Hepatocyte (in vitro differentiated cells): Measurements from ENCODE around the gene CORO7. TPM values are rescaled to one million over a fixed set of nuclear protein-coding genes. Genes with fewer than 3 reads are reported as not detected.
A peak's percentile ranks its signal among the peaks of the same experiment; 100 is the strongest.

Experiments
- DNase-seq: peaks from one replicate; pipeline ENCODE4 v3.0.0-alpha.2; 2016; ENCODE audit warnings: low spot score
- H2AFZ ChIP-seq: fragments of 200-600 bp; sonication (generic); 2 replicates; pipeline ENCODE4 v1.6.0; 2016; ENCODE audit warnings: antibody characterized with exemption, mild to moderate bottlenecking
- H3K27ac ChIP-seq: fragments of 200-600 bp; sonication (generic); 2 replicates; pipeline ENCODE4 v1.5.1; 2016; ENCODE audit warnings: mild to moderate bottlenecking
- H3K27me3 ChIP-seq: fragments of 200-600 bp; sonication (generic); 2 replicates; pipeline ENCODE4 v1.6.1; 2016
- H3K36me3 ChIP-seq: fragments of 200-600 bp; sonication (generic); replicated peaks from 2 replicates; pipeline ENCODE4 v1.5.1; 2016; ENCODE audit warnings: low read depth; ENCODE audit not compliant: insufficient read depth
- H3K4me1 ChIP-seq: fragments of 200-600 bp; sonication (generic); 2 replicates; pipeline ENCODE4 v1.5.1; 2016; ENCODE audit warnings: mild to moderate bottlenecking, moderate library complexity; ENCODE audit not compliant: insufficient read depth
- H3K4me2 ChIP-seq: fragments of 200-600 bp; sonication (generic); 2 replicates; pipeline ENCODE4 v1.6.0; 2016
- H3K4me3 ChIP-seq: fragments of 200-600 bp; sonication (generic); 2 replicates; pipeline ENCODE4 v1.5.1; 2016; ENCODE audit warnings: mild to moderate bottlenecking
- H3K79me2 ChIP-seq: fragments of 200-600 bp; sonication (generic); 2 replicates; pipeline ENCODE4 v1.6.0; 2017; ENCODE audit warnings: mild to moderate bottlenecking
- H3K9me2 ChIP-seq: fragments of 200-600 bp; sonication (generic); replicated peaks from 2 replicates; pipeline ENCODE4 v1.6.0; 2017; ENCODE audit warnings: mild to moderate bottlenecking; ENCODE audit not compliant: insufficient read depth
- H3K9me3 ChIP-seq: fragments of 200-600 bp; sonication (generic); 2 replicates; pipeline ENCODE4 v1.5.1; 2016; ENCODE audit warnings: low read depth, mild to moderate bottlenecking
- H4K20me1 ChIP-seq: fragments of 200-600 bp; sonication (generic); 2 replicates; pipeline ENCODE4 v1.6.0; 2016; ENCODE audit warnings: mild to moderate bottlenecking; ENCODE audit not compliant: insufficient read depth, poor library complexity, severe bottlenecking
- EZH2 ChIP-seq: fragments of 200-600 bp; sonication (generic); IDR thresholded peaks from 2 replicates; pipeline ENCODE4 v1.6.1; 2016; ENCODE audit warnings: antibody characterized with exemption, mild to moderate bottlenecking, borderline replicate concordance
- EZH2phosphoT487 ChIP-seq: fragments of 200-600 bp; sonication (generic); IDR thresholded peaks from one replicate; pipeline ENCODE4 v1.6.1; 2018; ENCODE audit warnings: antibody characterized with exemption, mild to moderate bottlenecking, low read depth, moderate library complexity; ENCODE audit not compliant: unreplicated experiment, severe bottlenecking
- WGBS: methylation state at CpG from one replicate; pipeline ENCODE4 v1.1.6; 2016; ENCODE audit warnings: low lambda C conversion rate; ENCODE audit errors: missing lambda C conversion rate; 5-methylcytosine and 5-hydroxymethylcytosine counted together
- polyA plus RNA-seq: library from polyadenylated mRNA; unstranded; fragments of >200 nt; fragmentation: Nextera tagmentation; extraction: Ambion mirVana; gene quantifications from 2 replicates; pipeline ENCODE4 v1.2.1, GENCODE V29; 2016
- total RNA-seq: library from RNA; depleted of rRNA; stranded (reverse); fragments of >200 nt; gene quantifications from 2 replicates; pipeline ENCODE4 v1.2.3, GENCODE V29; 2014
- TF ChIP-seq, protein P1 (sequence below): fragments of 200-600 bp; sonication (generic); IDR thresholded peaks from 2 replicates; pipeline ENCODE4 v1.5.1; 2016; ENCODE audit warnings: antibody characterized with exemption, mild to moderate bottlenecking; ENCODE audit not compliant: poor library complexity

Gene CORO7
- total and polyA plus RNA-seq, 2 experiments from 2014 or later: 18.2 to 33.3 TPM

DNA sequence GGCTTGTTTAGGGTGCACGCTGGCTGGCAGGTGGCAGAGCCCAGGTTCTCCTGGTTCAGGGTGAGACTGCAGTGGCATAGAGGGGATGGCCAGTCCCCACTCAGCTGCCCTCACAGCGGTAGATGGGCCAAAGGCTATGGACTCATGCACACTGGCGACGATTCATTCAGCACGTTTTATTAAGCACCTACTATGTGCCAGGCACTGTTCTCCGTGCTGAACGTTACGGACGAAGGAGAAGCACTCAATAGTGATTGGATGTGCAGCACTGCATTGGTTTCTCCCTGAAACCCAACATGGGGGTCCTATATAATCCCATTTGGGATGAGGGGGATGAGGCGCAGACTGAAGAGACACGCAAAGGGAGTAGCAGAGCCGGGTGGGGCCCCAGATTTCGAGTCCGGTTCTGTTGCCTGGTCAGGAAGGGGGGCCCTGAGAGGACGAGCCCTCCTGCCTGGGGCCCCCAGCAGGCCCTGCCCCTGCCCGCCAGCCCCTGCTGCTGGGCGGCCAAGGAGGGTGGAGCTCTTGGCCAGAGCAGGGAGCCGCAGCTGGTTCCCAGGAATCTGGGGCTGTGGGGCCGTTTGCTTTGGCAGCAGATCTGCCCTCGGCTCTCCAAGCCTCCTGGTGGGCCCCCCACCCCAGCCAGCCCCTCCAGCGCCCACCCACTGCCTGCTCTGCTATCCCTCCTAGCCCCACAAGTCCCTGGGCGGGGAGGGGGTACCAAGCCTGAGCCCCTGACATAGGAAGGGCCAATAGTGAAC lies 91.7 kb downstream of the CORO7 start:
- Histone ChIP-seq H2AFZ (no peak overlapping the region), H3K9me3 (no peaks in the 10 kb centered on the region), H3K36me3 (no peaks in the 10 kb centered on the region), H3K27ac (peak overlapping the region; percentile 97), H3K4me3 (no peak overlapping the region), H3K27me3 (no peaks in the 10 kb centered on the region), H3K79me2 (peaks cover 98% of the 10 kb centered on the region), H3K9me2 (no peaks in the 10 kb centered on the region), H3K4me2 (peak overlapping the region; percentile 77), H3K4me1 (peaks cover 68% of the 10 kb centered on the region), H4K20me1 (peaks cover 68% of the 10 kb centered on the region)
- TF ChIP-seq EZH2phosphoT487 (no peak), EZH2 (no peak)
- TF ChIP-seq, protein P1, sequence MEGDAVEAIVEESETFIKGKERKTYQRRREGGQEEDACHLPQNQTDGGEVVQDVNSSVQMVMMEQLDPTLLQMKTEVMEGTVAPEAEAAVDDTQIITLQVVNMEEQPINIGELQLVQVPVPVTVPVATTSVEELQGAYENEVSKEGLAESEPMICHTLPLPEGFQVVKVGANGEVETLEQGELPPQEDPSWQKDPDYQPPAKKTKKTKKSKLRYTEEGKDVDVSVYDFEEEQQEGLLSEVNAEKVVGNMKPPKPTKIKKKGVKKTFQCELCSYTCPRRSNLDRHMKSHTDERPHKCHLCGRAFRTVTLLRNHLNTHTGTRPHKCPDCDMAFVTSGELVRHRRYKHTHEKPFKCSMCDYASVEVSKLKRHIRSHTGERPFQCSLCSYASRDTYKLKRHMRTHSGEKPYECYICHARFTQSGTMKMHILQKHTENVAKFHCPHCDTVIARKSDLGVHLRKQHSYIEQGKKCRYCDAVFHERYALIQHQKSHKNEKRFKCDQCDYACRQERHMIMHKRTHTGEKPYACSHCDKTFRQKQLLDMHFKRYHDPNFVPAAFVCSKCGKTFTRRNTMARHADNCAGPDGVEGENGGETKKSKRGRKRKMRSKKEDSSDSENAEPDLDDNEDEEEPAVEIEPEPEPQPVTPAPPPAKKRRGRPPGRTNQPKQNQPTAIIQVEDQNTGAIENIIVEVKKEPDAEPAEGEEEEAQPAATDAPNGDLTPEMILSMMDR: no peak
- no peak for DNase-seq
- WGBS: 84% methylated on average over 22 of the region's 22 CpGs

DNA sequence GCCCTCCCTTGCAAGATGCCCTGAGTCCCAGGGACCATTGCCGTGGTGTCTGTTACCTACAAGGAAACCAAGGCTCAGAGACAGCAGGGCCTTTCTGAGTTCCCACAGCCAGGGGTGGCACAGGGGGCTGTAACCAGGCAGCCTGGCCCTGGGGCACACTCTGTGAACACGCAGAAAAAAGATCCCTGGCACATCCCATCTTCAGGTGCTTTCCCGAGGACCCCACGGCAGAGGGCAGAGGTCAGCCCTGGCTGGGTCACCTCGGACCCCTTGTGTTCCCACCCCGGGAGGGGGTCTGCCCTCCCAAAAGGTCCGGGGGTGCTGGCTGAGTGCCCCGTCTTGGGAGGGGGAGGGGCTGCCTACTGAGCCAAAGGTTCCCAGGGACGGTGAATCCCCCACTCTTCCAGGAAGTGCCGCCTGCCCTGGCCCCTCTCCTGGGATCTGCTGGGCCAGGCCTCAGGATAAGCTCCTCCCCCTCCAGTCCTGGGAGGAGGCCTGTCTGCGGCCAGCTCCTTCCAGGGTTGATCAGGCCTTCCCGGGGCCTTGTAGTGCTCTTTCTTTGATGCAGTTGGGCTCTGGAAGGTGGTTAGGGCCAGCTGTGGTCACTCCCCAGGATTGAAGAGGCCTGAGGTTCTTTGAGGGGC lies 92.4 kb downstream of the CORO7 start:
- H3K4me2 ChIP-seq: peak overlapping the region; percentile 77
- peaks cover 71% of the 10 kb centered on the region for H3K4me1 ChIP-seq
- H3K27ac ChIP-seq: peak overlapping the region; percentile 97
- WGBS: 37% methylated on average over 11 of the region's 12 CpGs
- H3K4me3 ChIP-seq: no peak overlapping the region
- no peak overlapping the region for H2AFZ ChIP-seq
- H3K79me2 ChIP-seq: peaks cover 98% of the 10 kb centered on the region
- DNase-seq: peak; percentile 89
- no peaks in the 10 kb centered on the region for H3K9me2 ChIP-seq
- H4K20me1 ChIP-seq: peaks cover 68% of the 10 kb centered on the region
- no peaks in the 10 kb centered on the region for H3K9me3 ChIP-seq
- H3K27me3 ChIP-seq: no peaks in the 10 kb centered on the region
- no peaks in the 10 kb centered on the region for H3K36me3 ChIP-seq
- TF ChIP-seq, protein P1: no peak
- TF ChIP-seq EZH2 (no peak), EZH2phosphoT487 (no peak)

DNA sequence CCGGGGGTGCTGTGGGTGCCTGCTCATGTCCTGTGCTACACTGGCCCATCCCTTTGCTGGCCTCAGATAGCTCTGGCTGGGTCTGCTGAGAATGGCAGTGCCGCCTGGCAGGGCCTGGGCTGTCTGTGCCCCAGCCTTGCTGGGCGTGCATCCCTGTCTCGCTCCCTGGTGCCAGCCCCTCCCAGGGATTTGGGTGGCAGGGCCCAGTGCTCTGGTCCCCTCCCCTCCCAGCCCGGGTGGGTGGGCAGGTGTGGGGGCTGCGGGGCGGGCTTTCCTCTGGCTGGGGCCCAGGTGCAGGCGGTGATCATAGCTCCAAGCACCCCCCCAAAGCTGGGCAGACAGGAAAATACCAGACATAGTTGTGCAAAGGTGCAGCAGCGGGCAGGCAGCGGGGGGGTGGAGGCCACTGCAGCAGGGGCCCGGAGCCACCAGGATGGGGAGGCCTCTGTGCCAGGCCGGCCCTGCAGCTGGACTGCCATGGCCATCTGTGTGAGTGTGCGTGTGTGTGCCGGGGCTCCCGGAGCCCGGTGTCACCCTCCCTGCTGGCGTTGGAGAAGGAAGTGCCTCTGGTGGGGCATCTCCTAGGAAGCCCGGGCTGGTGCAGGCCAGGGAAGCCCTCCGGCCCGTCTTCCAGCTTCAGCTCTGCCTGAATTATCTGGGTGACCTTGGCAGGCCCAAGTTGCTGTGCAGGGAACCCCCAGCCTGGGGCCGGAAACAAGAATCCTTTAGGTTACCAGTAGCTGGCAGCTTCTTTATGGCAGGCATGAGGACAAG lies 93.1 kb downstream of the CORO7 start:
- peak; percentile 31 for DNase-seq
- Histone ChIP-seq H2AFZ (no peak overlapping the region), H3K4me1 (peaks cover 71% of the 10 kb centered on the region), H3K36me3 (no peaks in the 10 kb centered on the region), H3K4me3 (no peak overlapping the region), H4K20me1 (peaks cover 68% of the 10 kb centered on the region), H3K27ac (peak overlapping the region; percentile 97), H3K9me3 (no peaks in the 10 kb centered on the region), H3K4me2 (peak overlapping the region; percentile 77), H3K9me2 (no peaks in the 10 kb centered on the region), H3K27me3 (no peaks in the 10 kb centered on the region), H3K79me2 (peaks cover 98% of the 10 kb centered on the region)
- TF ChIP-seq, protein P1: no peak
- TF ChIP-seq EZH2phosphoT487 (no peak), EZH2 (no peak)
- WGBS: 84% methylated on average over 16 of the region's 21 CpGs
